ENCODE data around the gene BNIP1.

BNIP1 gene

GRCh38 chr5:173208296-173208695 is 64.0 kb downstream of the BNIP1 start:
- H3K27me3 Mint-ChIP-seq: peaks cover 43% of the 10 kb centered on the region
- H3K4me1 Mint-ChIP-seq (ENCODE audit: low read depth): no peaks in the 10 kb centered on the region
- H3K27ac Mint-ChIP-seq: no peak overlapping the region
- no peaks in the 10 kb centered on the region for H3K36me3 Mint-ChIP-seq (ENCODE audit: low read depth)
- intact Hi-C loops (cut with micrococcal nuclease): no loop called here
- H3K9me3 Mint-ChIP-seq: no peaks in the 10 kb centered on the region
- no peak overlapping the region for H3K4me3 Mint-ChIP-seq

- H3K4me3 Mint-ChIP-seq: no peak overlapping the region
- intact Hi-C loops (cut with micrococcal nuclease): no loop called here
- peaks cover 6% of the 10 kb centered on the region for H3K9me3 Mint-ChIP-seq
- peaks cover 41% of the 10 kb centered on the region for H3K27me3 Mint-ChIP-seq
- H3K27ac Mint-ChIP-seq: no peak overlapping the region
- H3K4me1 Mint-ChIP-seq (ENCODE audit: low read depth): no peaks in the 10 kb centered on the region
- no peaks in the 10 kb centered on the region for H3K36me3 Mint-ChIP-seq (ENCODE audit: low read depth)
These were observed 66.5 kb downstream of the BNIP1 start for GRCh38 chr5:173210877-173211276.

GRCh38 chr5:173211284-173211683 is 67.0 kb downstream of the BNIP1 start:
- intact Hi-C loops (cut with micrococcal nuclease): no loop called here
- H3K9me3 Mint-ChIP-seq: peaks cover 6% of the 10 kb centered on the region
- H3K4me1 Mint-ChIP-seq (ENCODE audit: low read depth): no peaks in the 10 kb centered on the region
- H3K27me3 Mint-ChIP-seq: peaks cover 45% of the 10 kb centered on the region
- H3K36me3 Mint-ChIP-seq (ENCODE audit: low read depth): no peaks in the 10 kb centered on the region
- no peak overlapping the region for H3K4me3 Mint-ChIP-seq
- H3K27ac Mint-ChIP-seq: no peak overlapping the region

- no peak overlapping the region for H3K4me3 Mint-ChIP-seq
- H3K36me3 Mint-ChIP-seq (ENCODE audit: low read depth): no peaks in the 10 kb centered on the region
- H3K4me1 Mint-ChIP-seq (ENCODE audit: low read depth): peaks cover 10% of the 10 kb centered on the region
These were observed 69.1 kb downstream of the BNIP1 start for GRCh38 chr5:173213236-173213933.

More at GRCh38 chr5:173213236-173213933, 69.1 kb downstream of the BNIP1 start:
- Mint-ChIP-seq H3K27me3 (peaks cover 46% of the 10 kb centered on the region), H3K9me3 (peaks cover 6% of the 10 kb centered on the region), H3K27ac (no peak overlapping the region)
- intact Hi-C loops (cut with micrococcal nuclease): no loop called here
